NCI-H69 (cell line): ENCODE measurements around the gene MEP1B.

Experiments
- DNase-seq: peaks from one replicate; lab custom pipeline; 2025; lab: John Stamatoyannopoulos, UW

Gene MEP1B

GRCh38 chr18:32267463-32267862 lies 77.6 kb downstream of the MEP1B start:
- DNase-seq = no peak
